Thyroid gland (tissue), 4 donors: ENCODE data around the gene SHROOM3.

Source experiments
- POLR2A ChIP-seq, 2 donors: fragments of 450-650 bp; IDR thresholded peaks; one replicate each; pipeline ENCODE4 v1.6.1; 2017; ENCODE audit warnings: antibody characterized with exemption in 2 of 2, mild to moderate bottlenecking in 2 of 2, moderate library complexity in 1 of 2
- TF ChIP-seq, protein P1 (sequence below), 6 experiments: fragments of 200-600 bp in 3 of 6; fragments of 450-650 bp in 3 of 6; sonication (generic) in 3 of 6; IDR thresholded peaks; one replicate each; pipeline ENCODE4 v1.5.1; 2016 to 2019; ENCODE audit warnings: antibody characterized with exemption in 6 of 6, mild to moderate bottlenecking in 2 of 6, inconsistent platforms in 1 of 6, moderate library complexity in 1 of 6

DNA sequence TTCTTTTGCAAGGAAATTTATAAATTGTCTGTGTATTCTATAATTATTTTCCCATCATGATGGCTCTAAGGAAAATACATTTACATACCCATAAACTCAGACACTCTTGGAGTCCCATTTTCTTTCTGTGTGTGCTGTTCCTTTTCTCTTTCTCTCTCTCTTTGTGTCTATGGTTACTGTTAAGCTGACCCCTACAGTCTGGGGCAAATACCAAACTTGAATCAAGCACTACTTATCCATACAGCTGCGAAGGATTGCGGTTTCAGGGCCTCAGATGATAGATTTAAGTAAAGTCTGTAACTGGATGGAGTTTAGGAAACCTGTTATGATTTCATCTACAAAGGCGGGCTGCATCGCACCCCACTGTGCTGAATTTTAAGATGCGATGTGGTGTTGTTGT lies 150.2 kb downstream of the SHROOM3 start:
- TF ChIP-seq POLR2A (IDR thresholded peaks at IDR 0.05): no peak
- TF ChIP-seq, protein P1, sequence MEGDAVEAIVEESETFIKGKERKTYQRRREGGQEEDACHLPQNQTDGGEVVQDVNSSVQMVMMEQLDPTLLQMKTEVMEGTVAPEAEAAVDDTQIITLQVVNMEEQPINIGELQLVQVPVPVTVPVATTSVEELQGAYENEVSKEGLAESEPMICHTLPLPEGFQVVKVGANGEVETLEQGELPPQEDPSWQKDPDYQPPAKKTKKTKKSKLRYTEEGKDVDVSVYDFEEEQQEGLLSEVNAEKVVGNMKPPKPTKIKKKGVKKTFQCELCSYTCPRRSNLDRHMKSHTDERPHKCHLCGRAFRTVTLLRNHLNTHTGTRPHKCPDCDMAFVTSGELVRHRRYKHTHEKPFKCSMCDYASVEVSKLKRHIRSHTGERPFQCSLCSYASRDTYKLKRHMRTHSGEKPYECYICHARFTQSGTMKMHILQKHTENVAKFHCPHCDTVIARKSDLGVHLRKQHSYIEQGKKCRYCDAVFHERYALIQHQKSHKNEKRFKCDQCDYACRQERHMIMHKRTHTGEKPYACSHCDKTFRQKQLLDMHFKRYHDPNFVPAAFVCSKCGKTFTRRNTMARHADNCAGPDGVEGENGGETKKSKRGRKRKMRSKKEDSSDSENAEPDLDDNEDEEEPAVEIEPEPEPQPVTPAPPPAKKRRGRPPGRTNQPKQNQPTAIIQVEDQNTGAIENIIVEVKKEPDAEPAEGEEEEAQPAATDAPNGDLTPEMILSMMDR (IDR thresholded peaks at IDR 0.05): no peak
